Measurements from ENCODE around the gene COL13A1. TPM values are rescaled to one million over a fixed set of nuclear protein-coding genes. Genes with fewer than 3 reads are reported as not detected.

Gene COL13A1
- total and polyA plus RNA-seq, 2 of the 8 experiments (the other 6 are each of a cell fraction or from before 2014, with no cell fraction given) = 2.6 to 5.2 TPM

DNA sequence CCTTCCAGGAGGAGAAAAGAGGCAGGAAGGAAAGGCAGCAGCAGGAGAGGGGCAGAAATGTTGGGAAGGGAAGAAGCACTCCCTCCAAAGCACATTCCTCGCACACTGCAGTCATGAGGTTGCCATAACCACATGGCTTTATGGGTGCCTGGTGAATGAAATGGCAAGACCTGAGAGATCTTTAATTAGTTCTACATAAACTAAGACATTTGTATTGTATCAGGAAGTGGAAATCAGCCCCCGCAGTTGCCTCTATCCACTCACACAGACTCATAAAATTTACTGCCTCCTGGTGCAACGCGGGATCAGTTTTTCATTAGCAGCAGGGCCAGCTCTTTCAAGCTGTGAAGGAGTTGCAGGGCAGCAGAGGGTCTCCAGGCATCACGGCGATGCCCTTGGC is 106.4 kb downstream of the COL13A1 start:
- Histone ChIP-seq H2BK20ac (ENCODE audit: low read length) (0 out of 2 replicates have a peak overlapping the region, but pooled peaks have one; percentile 48), H3K56ac (replicated peaks; ENCODE audit: insufficient read length, low read depth, low read length) (no peak overlapping the region), H3K18ac (ENCODE audit: extremely low read depth, low read length) (no peak overlapping the region), H3K36me3 (ENCODE audit: control insufficient read depth in 2 of 4, insufficient read depth in 4 of 4, low read length in 3 of 4) (no peaks in the 10 kb centered on the region), H3K79me2 (ENCODE audit: control insufficient read depth in 1 of 2, insufficient read depth in 2 of 2, low read length in 2 of 2) (no peaks in the 10 kb centered on the region), H2BK15ac (ENCODE audit: low read length) (no peak overlapping the region), H4K8ac (ENCODE audit: extremely low read depth, insufficient read depth, low read length) (no peak overlapping the region; the same call in 1 of the 2 replicates), H3K4me2 (ENCODE audit: insufficient read depth in 1 of 2, low read depth in 2 of 2, low read length in 2 of 2) (no peak overlapping the region), H3K9ac (replicated peaks in 1 of 4; ENCODE audit: extremely low read depth in 1 of 4, low read depth in 3 of 4, low read length in 3 of 4) (no peak overlapping the region), H3K27me3 (replicated peaks in 1 of 4; ENCODE audit: control insufficient read depth in 3 of 4, extremely low read depth in 1 of 4, insufficient read depth in 3 of 4, low read length in 3 of 4) (no peaks in the 10 kb centered on the region; a peak in 1 of 7 replicates), H4K91ac (replicated peaks; ENCODE audit: insufficient read length, low read length) (no peak overlapping the region), H4K5ac (ENCODE audit: insufficient read length, low read depth, low read length) (no peak overlapping the region), H2AK5ac (ENCODE audit: low read depth, low read length) (no peak overlapping the region), H3K4ac (replicated peaks; ENCODE audit: insufficient read length, low read depth, low read length) (no peak overlapping the region), H4K20me1 (replicated peaks in 1 of 2; ENCODE audit: control insufficient read depth in 1 of 2, insufficient read depth in 2 of 2, low read length in 2 of 2) (no peaks in the 10 kb centered on the region), H3K23me2 (ENCODE audit: low read depth, low read length) (peaks cover 2% of the 10 kb centered on the region; the same call in 1 of the 2 replicates), H2BK12ac (ENCODE audit: low read depth, low read length) (0 out of 2 replicates have a peak overlapping the region, but pooled peaks have one; percentile 3), H3K14ac (ENCODE audit: insufficient read length) (no peak overlapping the region), H3K4me1 (replicated peaks in 1 of 4; ENCODE audit: control insufficient read depth in 3 of 4, insufficient read depth in 4 of 4, low read length in 3 of 4) (no peaks in the 10 kb centered on the region), H2AFZ (ENCODE audit: low read length) (no peak overlapping the region), H3K4me3 (ENCODE audit: extremely low read depth in 1 of 4, insufficient read depth in 2 of 4, low read depth in 3 of 4, low read length in 4 of 4) (no peak overlapping the region), H3K9me3 (ENCODE audit: insufficient read depth in 2 of 2, low read depth in 1 of 2, low read length in 1 of 2) (no peaks in the 10 kb centered on the region), H2BK5ac (ENCODE audit: low read depth, low read length) (no peak overlapping the region), H3K79me1 (ENCODE audit: low read depth, low read length) (no peaks in the 10 kb centered on the region), H3K23ac (ENCODE audit: insufficient read length) (no peak overlapping the region), H3K27ac (ENCODE audit: low read depth, low read length) (no peak overlapping the region), H2BK120ac (replicated peaks; ENCODE audit: low read depth, low read length) (no peak overlapping the region)
- TF ChIP-seq SIN3A (conservative IDR thresholded peaks at IDR 0.05 in 1 of 2, IDR thresholded peaks at IDR 0.05 in 1 of 2; ENCODE audit: low read depth in 1 of 2, low read length in 2 of 2) = no peak
- TF ChIP-seq SP2 (IDR thresholded peaks at IDR 0.05; ENCODE audit: low read length) = no peak
- TF ChIP-seq NANOG (IDR thresholded peaks at IDR 0.05; ENCODE audit: insufficient read depth, low read depth, low read length, poor library complexity, severe bottlenecking) = no peak
- no peak for FAIRE-seq
- ChIA-PET CTCF (ENCODE audit: partially characterized antibody) (interaction anchor here (1.0 to 14.1 kb wide), 9 partner anchors 10 to 128 kb away, joined by 3 to 321 read pairs (median 4); no protein-coding TSS in a partner anchor), POLR2A (ENCODE audit: partially characterized antibody) (interaction anchor here (0.9 kb wide), 1 partner anchor 40 kb away, joined by 4 read pairs; no protein-coding TSS in a partner anchor)
- 90% methylated on average over 6 of the region's 6 CpGs; no CpG with 5 or more reads in 1 of the 2 experiments for WGBS, 2 experiments (ENCODE audit: extremely low coverage in 1 of 2, insufficient coverage in 1 of 2, insufficient read length in 1 of 2, insufficient replicate concordance in 2 of 2, low coverage in 1 of 2, low lambda C conversion rate in 2 of 2, missing lambda C conversion rate in 1 of 2)
- no peak for DNase-seq (ENCODE audit: low read depth in 1 of 2, low spot score in 2 of 2)

Data from H1 (cell line).